HPDE6-E6E7 (cell line): ENCODE data around the gene DNAJB11.
"Not testable (repeated sequence)": the region's sequence is repeated elsewhere in the genome, so short reads cannot be mapped to it uniquely, and the experiment has no call there.

Experiments used
- DNase-seq: peaks from one replicate; pipeline ENCODE4 v3.0.0; 2011; ENCODE audit warnings: missing footprints; ENCODE audit errors: extremely low spot score

DNAJB11 gene

GRCh38 chr3:186570096-186570940 lies at the start of gene DNAJB11:
DNAJB11 (plus strand) TSS chr3:186570720; CDS start chr3:186570898, 178 bp downstream.
- peak; percentile 99 for DNase-seq

- DNase-seq, result no peak
Observed at GRCh38 chr3:186520957-186521842, 49.3 kb upstream of the DNAJB11 start.

- DNase-seq, result no peak
Observed at GRCh38 chr3:186523022-186523421, 47.5 kb upstream of the DNAJB11 start.

GRCh38 chr3:186523434-186523833 lies 47.1 kb upstream of the DNAJB11 start:
- DNase-seq, result no peak

GRCh38 chr3:186524616-186525015 lies 45.9 kb upstream of the DNAJB11 start:
- no peak for DNase-seq

GRCh38 chr3:186525369-186526255 lies 44.9 kb upstream of the DNAJB11 start:
- no peak for DNase-seq

GRCh38 chr3:186526256-186526606 lies 44.3 kb upstream of the DNAJB11 start:
- DNase-seq, result no peak

GRCh38 chr3:186529201-186529999 lies 41.1 kb upstream of the DNAJB11 start:
- no peak for DNase-seq

GRCh38 chr3:186530415-186530814 lies 40.1 kb upstream of the DNAJB11 start:
- no peak for DNase-seq

- not testable (repeated sequence) for DNase-seq
Observed at GRCh38 chr3:186531694-186532093, 38.8 kb upstream of the DNAJB11 start.

- DNase-seq, result no peak
Observed at GRCh38 chr3:186532598-186533072, 37.9 kb upstream of the DNAJB11 start.

GRCh38 chr3:186534113-186534669 lies 36.3 kb upstream of the DNAJB11 start:
- DNase-seq, result no peak

GRCh38 chr3:186536883-186537844 lies 33.4 kb upstream of the DNAJB11 start:
- no peak for DNase-seq

- no peak for DNase-seq
Observed at GRCh38 chr3:186538779-186539178, 31.7 kb upstream of the DNAJB11 start.

- DNase-seq, result peak; percentile 73
Observed at GRCh38 chr3:186540221-186540834, 30.2 kb upstream of the DNAJB11 start.

GRCh38 chr3:186540835-186541226 lies 29.7 kb upstream of the DNAJB11 start:
- DNase-seq, result no peak

GRCh38 chr3:186544281-186544680 lies 26.2 kb upstream of the DNAJB11 start, which contains the start of gene CRYGS:
CRYGS (minus strand) TSS chr3:186544380; CDS start chr3:186544326, 54 bp downstream.
- DNase-seq, result no peak

GRCh38 chr3:186549497-186549896 lies 21.0 kb upstream of the DNAJB11 start:
- no peak for DNase-seq

- DNase-seq, result no peak
Observed at GRCh38 chr3:186551387-186551786, 19.1 kb upstream of the DNAJB11 start.
